ENCODE data around the gene MEGF10.

The MEGF10 gene

DNA sequence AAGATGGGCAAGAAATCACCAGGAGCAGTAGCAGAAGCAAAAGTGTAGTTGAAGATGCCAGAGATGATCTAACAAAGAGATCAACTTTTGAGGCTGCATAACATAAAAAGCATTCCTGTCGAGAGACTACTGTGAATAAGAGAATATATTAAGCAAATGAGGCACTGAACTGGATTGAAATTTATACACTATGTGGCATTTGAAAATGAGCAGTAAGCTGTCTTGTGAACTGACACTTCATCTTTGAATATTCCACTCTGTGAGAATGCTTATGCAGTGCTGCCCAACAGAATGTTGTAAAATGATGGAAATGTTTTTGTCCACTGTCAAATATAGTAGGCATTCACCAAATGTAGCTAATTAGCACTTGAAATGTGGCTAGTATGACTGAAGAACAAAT is 208.0 kb downstream of the MEGF10 start:
- TF ChIP-seq, protein P1, sequence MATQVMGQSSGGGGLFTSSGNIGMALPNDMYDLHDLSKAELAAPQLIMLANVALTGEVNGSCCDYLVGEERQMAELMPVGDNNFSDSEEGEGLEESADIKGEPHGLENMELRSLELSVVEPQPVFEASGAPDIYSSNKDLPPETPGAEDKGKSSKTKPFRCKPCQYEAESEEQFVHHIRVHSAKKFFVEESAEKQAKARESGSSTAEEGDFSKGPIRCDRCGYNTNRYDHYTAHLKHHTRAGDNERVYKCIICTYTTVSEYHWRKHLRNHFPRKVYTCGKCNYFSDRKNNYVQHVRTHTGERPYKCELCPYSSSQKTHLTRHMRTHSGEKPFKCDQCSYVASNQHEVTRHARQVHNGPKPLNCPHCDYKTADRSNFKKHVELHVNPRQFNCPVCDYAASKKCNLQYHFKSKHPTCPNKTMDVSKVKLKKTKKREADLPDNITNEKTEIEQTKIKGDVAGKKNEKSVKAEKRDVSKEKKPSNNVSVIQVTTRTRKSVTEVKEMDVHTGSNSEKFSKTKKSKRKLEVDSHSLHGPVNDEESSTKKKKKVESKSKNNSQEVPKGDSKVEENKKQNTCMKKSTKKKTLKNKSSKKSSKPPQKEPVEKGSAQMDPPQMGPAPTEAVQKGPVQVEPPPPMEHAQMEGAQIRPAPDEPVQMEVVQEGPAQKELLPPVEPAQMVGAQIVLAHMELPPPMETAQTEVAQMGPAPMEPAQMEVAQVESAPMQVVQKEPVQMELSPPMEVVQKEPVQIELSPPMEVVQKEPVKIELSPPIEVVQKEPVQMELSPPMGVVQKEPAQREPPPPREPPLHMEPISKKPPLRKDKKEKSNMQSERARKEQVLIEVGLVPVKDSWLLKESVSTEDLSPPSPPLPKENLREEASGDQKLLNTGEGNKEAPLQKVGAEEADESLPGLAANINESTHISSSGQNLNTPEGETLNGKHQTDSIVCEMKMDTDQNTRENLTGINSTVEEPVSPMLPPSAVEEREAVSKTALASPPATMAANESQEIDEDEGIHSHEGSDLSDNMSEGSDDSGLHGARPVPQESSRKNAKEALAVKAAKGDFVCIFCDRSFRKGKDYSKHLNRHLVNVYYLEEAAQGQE (IDR thresholded peaks at IDR 0.05; ENCODE audit: low read depth), result no peak
- TF ChIP-seq, protein P2, sequence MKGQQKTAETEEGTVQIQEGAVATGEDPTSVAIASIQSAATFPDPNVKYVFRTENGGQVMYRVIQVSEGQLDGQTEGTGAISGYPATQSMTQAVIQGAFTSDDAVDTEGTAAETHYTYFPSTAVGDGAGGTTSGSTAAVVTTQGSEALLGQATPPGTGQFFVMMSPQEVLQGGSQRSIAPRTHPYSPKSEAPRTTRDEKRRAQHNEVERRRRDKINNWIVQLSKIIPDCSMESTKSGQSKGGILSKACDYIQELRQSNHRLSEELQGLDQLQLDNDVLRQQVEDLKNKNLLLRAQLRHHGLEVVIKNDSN (IDR thresholded peaks at IDR 0.05), result no peak
- TF ChIP-seq FOXM1 (IDR thresholded peaks at IDR 0.05; ENCODE audit: borderline replicate concordance, low read depth) (no peak), YY1 (IDR thresholded peaks at IDR 0.05; ENCODE audit: low read depth) (no peak), EP300 (IDR thresholded peaks at IDR 0.05; ENCODE audit: borderline replicate concordance) (no peak), ZBTB7A (IDR thresholded peaks at IDR 0.05; ENCODE audit: low read depth) (no peak), NFIC (IDR thresholded peaks at IDR 0.05) (no peak), RAD21 (IDR thresholded peaks at IDR 0.05; ENCODE audit: low read depth) (no peak), TAF1 (IDR thresholded peaks at IDR 0.05; ENCODE audit: low read depth) (no peak), EGR1 (IDR thresholded peaks at IDR 0.05) (no peak), TCF12 (IDR thresholded peaks at IDR 0.05; ENCODE audit: low read depth) (no peak), CEBPB (IDR thresholded peaks at IDR 0.05) (no peak), CREB1 (IDR thresholded peaks at IDR 0.05; ENCODE audit: low read depth) (no peak), TEAD4 (IDR thresholded peaks at IDR 0.05) (no peak)
- TF ChIP-seq, protein P3, sequence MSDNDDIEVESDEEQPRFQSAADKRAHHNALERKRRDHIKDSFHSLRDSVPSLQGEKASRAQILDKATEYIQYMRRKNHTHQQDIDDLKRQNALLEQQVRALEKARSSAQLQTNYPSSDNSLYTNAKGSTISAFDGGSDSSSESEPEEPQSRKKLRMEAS (IDR thresholded peaks at IDR 0.05), result no peak

DNA sequence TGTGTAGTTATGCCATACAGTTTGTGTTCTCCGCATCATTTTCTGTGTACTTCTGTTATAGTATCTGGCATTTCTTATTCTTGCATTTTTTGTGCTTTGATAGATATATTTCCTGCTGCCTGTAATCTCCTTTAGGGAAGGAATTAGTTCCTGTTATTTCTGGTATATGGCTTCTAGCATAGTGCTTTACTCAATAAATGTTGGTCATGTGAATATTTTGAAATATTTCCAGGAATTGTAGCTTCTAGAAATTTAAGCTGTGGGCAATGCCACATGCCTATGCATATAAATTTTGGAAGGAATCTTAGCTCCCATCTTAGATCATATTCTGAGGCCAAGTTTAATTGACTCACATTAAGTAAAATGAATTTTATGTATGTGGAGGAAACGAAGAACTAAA is 215.3 kb downstream of the MEGF10 start:
- TF ChIP-seq NFIC (IDR thresholded peaks at IDR 0.05), result no peak
- TF ChIP-seq, protein P1 (IDR thresholded peaks at IDR 0.05; ENCODE audit: low read depth), result no peak
- TF ChIP-seq RAD21 (IDR thresholded peaks at IDR 0.05; ENCODE audit: low read depth), result no peak
- TF ChIP-seq EP300 (IDR thresholded peaks at IDR 0.05; ENCODE audit: borderline replicate concordance), result no peak
- TF ChIP-seq ZBTB7A (IDR thresholded peaks at IDR 0.05; ENCODE audit: low read depth), result no peak
- no peak for TF ChIP-seq TAF1 (IDR thresholded peaks at IDR 0.05; ENCODE audit: low read depth)
- TF ChIP-seq FOXM1 (IDR thresholded peaks at IDR 0.05; ENCODE audit: borderline replicate concordance, low read depth), result no peak

DNA sequence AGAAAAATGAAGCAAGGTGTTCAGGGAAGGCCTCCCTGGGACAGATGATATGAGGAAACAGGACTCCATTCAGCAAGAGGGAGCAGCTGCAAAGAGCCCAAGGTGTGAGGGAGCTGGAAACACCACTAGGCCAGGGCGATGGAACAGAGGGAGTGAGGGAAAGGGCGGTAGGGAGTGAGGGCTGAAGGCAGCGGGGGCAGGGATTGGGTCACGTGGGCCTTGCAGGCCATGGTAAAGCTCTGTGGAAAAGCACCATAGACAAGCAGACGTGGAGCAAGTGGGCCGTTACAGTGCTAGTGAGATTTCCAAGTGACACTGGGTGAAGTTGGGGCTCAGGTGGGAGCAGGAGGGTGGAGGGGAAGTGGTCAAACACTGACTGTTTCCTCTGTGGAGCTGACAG is 216.0 kb downstream of the MEGF10 start:
- TF ChIP-seq TEAD4 (IDR thresholded peaks at IDR 0.05), result no peak

DNA sequence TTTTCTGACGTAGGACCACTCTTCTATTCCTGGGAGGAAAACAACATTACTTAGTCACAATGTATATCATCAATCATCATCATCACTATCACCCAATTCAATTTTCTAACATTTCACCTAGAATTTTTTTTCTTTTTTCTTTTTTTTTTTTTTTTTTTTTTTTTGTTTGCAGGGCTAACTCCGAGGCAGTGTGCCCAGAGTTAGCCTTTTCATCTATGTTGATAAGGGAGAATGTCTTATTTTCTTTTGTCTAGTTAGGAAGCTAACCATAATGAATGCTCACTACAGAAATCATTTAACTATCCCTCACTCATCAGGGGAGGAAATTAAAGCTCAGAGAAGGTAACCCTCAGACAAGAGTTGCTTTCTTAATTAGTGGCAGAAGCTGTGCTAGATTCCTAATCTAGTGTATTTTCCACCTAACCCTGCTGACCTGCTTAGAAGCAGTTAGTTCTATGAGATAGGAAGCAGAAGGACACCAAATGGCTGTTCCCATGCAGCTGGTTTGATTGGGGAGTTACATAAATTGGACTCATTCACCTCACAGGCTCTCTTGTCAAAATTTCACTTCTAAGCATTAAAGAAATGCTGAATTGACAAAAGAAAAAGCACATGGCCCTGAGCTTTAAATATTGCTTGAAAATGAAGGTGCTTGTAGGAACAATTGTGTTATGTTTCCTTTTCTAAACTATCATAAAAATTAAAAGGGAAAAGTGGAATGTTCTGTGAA is 218.2 kb downstream of the MEGF10 start:
- TF ChIP-seq TCF12 (IDR thresholded peaks at IDR 0.05; ENCODE audit: low read depth), result no peak
- no peak for TF ChIP-seq FOXM1 (IDR thresholded peaks at IDR 0.05; ENCODE audit: borderline replicate concordance, low read depth)
- TF ChIP-seq YY1 (IDR thresholded peaks at IDR 0.05; ENCODE audit: low read depth), result no peak
- no peak for TF ChIP-seq EP300 (IDR thresholded peaks at IDR 0.05; ENCODE audit: borderline replicate concordance)
- no peak for TF ChIP-seq CEBPB (IDR thresholded peaks at IDR 0.05)
- TF ChIP-seq, protein P3 (IDR thresholded peaks at IDR 0.05), result no peak
- no peak for TF ChIP-seq EGR1 (IDR thresholded peaks at IDR 0.05)
- no peak for TF ChIP-seq CREB1 (IDR thresholded peaks at IDR 0.05; ENCODE audit: low read depth)
- TF ChIP-seq TEAD4 (IDR thresholded peaks at IDR 0.05), result no peak
- no peak for TF ChIP-seq RAD21 (IDR thresholded peaks at IDR 0.05; ENCODE audit: low read depth)
- no peak for TF ChIP-seq TAF1 (IDR thresholded peaks at IDR 0.05; ENCODE audit: low read depth)
- TF ChIP-seq, protein P1 (IDR thresholded peaks at IDR 0.05; ENCODE audit: low read depth), result no peak
- TF ChIP-seq NFIC (IDR thresholded peaks at IDR 0.05), result no peak
- TF ChIP-seq, protein P2 (IDR thresholded peaks at IDR 0.05), result no peak
- no peak for TF ChIP-seq ZBTB7A (IDR thresholded peaks at IDR 0.05; ENCODE audit: low read depth)
